Measurements from ENCODE around the gene TSC22D1.
"Not testable (repeated sequence)": the region's sequence is repeated elsewhere in the genome, so short reads cannot be mapped to it uniquely, and the experiment has no call there.

The TSC22D1 gene

GRCh38 chr13:44459674-44460073, 116.5 kb downstream of the TSC22D1 start:
- no peaks in the 10 kb centered on the region for H3K9me3 Mint-ChIP-seq
- H3K4me3 Mint-ChIP-seq = no peak overlapping the region
- no peak overlapping the region for H3K27ac Mint-ChIP-seq
- H3K36me3 Mint-ChIP-seq (ENCODE audit: low read depth) = no peaks in the 10 kb centered on the region
- H3K27me3 Mint-ChIP-seq = no peaks in the 10 kb centered on the region
- no peaks in the 10 kb centered on the region for H3K4me1 Mint-ChIP-seq (ENCODE audit: low read depth)

DNA sequence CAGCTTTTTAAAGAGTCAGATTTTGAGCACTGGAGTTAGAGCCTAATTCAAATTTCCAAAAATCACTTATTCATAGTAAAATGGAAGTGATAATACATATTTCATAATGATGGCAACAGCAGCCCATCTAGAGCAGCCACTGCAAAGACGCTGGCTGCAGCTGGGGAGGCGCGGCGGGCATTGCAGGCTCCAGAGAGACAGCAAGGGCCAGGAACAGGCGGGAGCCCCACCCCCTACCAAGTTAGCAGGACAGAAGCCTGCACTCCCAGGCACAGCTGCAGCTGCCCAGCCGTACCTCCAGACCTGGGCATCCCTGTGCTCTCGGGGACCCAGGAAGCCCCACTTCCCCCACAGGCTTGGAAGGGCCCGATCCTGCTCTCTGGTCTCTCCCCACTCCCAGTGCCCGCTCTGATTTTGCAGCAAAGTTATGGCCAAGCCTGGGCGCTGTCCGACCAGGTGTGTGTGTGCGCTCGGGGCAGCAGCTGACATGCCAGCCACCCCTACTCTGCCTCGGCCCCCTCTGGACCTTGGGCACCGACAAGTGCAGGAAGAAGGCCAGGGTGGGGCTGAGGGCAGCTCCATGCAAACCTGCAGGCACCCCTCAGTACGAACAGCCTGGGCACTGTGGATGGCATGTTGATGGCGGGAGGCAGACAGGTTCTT, 117.7 kb downstream of the TSC22D1 start:
- Mint-ChIP-seq H3K9me3 (no peaks in the 10 kb centered on the region), H3K4me3 (no peak overlapping the region), H3K27me3 (no peaks in the 10 kb centered on the region), H3K4me1 (ENCODE audit: low read depth) (no peaks in the 10 kb centered on the region), H3K36me3 (ENCODE audit: low read depth) (no peaks in the 10 kb centered on the region), H3K27ac (no peak overlapping the region)

GRCh38 chr13:44456212-44456611, 119.9 kb downstream of the TSC22D1 start:
- not testable (repeated sequence) for H3K36me3 Mint-ChIP-seq (ENCODE audit: low read depth); H3K27me3 Mint-ChIP-seq; H3K27ac Mint-ChIP-seq; H3K9me3 Mint-ChIP-seq; H3K4me3 Mint-ChIP-seq; H3K4me1 Mint-ChIP-seq (ENCODE audit: low read depth)

DNA sequence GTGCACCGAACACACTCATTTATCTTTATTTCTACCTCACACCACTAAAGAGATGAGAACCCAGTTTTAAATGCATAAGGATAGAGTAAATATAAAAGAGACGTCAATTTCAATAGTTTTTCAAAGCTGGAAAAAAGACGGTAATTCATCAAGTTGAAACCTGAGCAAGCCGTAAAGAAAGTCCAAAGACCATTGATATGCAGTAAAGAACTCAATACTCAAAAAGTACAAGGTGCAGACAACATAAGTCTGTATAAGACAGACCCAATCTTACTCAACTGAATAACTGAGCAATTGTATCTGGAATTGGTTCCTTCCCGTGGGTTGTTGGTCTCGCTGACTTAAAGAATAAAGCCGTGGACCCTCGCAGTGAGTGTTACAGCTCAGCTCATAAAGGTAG, 120.4 kb downstream of the TSC22D1 start:
- H3K36me3 Mint-ChIP-seq (ENCODE audit: low read depth) = no peaks in the 10 kb centered on the region
- H3K27ac Mint-ChIP-seq = no peak overlapping the region
- no peaks in the 10 kb centered on the region for H3K9me3 Mint-ChIP-seq
- H3K4me1 Mint-ChIP-seq (ENCODE audit: low read depth) = no peaks in the 10 kb centered on the region
- H3K27me3 Mint-ChIP-seq = no peaks in the 10 kb centered on the region
- H3K4me3 Mint-ChIP-seq = no peak overlapping the region

DNA sequence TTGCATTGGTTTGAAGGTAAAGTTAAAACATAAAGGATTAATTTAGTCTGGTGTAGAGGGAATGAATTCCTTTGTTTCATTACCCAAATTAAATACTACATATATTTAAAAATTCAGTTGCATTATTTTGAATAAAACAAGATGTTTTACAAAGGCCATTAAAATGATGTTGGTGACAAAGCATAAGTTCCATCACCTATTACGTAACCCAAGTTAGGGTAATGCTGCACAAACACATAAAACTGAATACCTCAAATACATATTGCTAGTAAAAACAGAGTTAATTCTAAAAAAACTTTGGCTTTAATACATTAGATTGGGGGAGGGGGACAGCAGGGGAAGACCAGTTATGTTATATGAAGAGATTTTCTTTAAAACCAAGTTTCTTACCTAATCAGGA, 122.2 kb downstream of the TSC22D1 start:
- Mint-ChIP-seq H3K4me3 (no peak overlapping the region), H3K4me1 (ENCODE audit: low read depth) (no peaks in the 10 kb centered on the region), H3K36me3 (ENCODE audit: low read depth) (no peaks in the 10 kb centered on the region), H3K27ac (no peak overlapping the region), H3K27me3 (no peaks in the 10 kb centered on the region), H3K9me3 (no peaks in the 10 kb centered on the region)

- H3K27ac Mint-ChIP-seq = no peak overlapping the region
- H3K4me1 Mint-ChIP-seq (ENCODE audit: low read depth) = no peaks in the 10 kb centered on the region
- no peak overlapping the region for H3K4me3 Mint-ChIP-seq
- no peaks in the 10 kb centered on the region for H3K36me3 Mint-ChIP-seq (ENCODE audit: low read depth)
- H3K27me3 Mint-ChIP-seq = no peaks in the 10 kb centered on the region
- no peaks in the 10 kb centered on the region for H3K9me3 Mint-ChIP-seq
Observed at GRCh38 chr13:44453069-44453468, 123.1 kb downstream of the TSC22D1 start.

GRCh38 chr13:44452418-44452817, 123.7 kb downstream of the TSC22D1 start:
- Mint-ChIP-seq H3K36me3 (ENCODE audit: low read depth) (no peaks in the 10 kb centered on the region), H3K27me3 (no peaks in the 10 kb centered on the region), H3K9me3 (no peaks in the 10 kb centered on the region), H3K4me1 (ENCODE audit: low read depth) (no peaks in the 10 kb centered on the region), H3K27ac (no peak overlapping the region), H3K4me3 (no peak overlapping the region)

DNA sequence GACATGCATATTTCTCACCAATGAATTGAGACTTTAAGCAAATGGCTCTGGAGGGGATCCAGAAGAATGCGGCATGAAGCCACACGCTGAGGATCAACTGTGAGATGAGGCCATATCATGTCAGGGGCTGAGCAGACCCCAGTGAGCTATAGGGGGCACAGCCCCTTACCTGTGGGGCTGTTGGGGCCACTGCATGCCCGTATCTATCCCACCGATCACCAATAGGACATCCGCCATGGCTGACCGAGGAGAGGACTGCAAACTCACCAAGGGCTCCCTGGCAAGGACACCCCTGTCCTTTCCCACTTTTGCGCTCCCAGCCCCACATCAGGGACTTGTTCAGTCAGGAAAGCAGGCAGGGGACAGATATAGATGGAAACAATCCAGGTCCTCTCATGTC, 124.5 kb downstream of the TSC22D1 start:
- H3K36me3 Mint-ChIP-seq (ENCODE audit: low read depth) = no peaks in the 10 kb centered on the region
- no peak overlapping the region for H3K27ac Mint-ChIP-seq
- H3K4me3 Mint-ChIP-seq = no peak overlapping the region
- H3K27me3 Mint-ChIP-seq = no peaks in the 10 kb centered on the region
- no peaks in the 10 kb centered on the region for H3K9me3 Mint-ChIP-seq
- no peaks in the 10 kb centered on the region for H3K4me1 Mint-ChIP-seq (ENCODE audit: low read depth)

DNA sequence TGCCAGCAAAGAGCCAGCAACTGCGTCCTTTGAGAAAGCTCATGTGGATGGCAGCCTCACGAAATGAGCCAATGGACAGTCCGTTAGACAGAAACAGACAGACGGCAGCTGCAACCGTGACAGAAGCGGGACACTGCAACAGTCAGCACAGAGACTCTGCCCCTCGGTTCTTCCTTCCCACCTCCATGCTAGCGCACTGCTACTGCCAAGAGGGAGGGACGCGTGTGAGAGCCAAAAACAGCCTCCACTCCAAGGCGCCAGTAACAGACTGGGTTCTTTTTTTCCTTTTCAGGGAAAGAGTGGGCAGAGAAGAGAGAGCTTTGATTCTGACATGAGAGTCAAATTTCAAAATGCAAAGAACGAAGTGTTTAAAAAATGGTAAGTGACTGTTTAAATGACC, 125.0 kb downstream of the TSC22D1 start:
- Mint-ChIP-seq H3K9me3 (no peaks in the 10 kb centered on the region), H3K36me3 (ENCODE audit: low read depth) (no peaks in the 10 kb centered on the region), H3K27ac (no peak overlapping the region), H3K4me1 (ENCODE audit: low read depth) (no peaks in the 10 kb centered on the region), H3K27me3 (no peaks in the 10 kb centered on the region), H3K4me3 (no peak overlapping the region)

GRCh38 chr13:44449999-44450821, 125.9 kb downstream of the TSC22D1 start:
- H3K36me3 Mint-ChIP-seq (ENCODE audit: low read depth) = no peaks in the 10 kb centered on the region
- H3K4me1 Mint-ChIP-seq (ENCODE audit: low read depth) = no peaks in the 10 kb centered on the region
- no peak overlapping the region for H3K4me3 Mint-ChIP-seq
- no peaks in the 10 kb centered on the region for H3K27me3 Mint-ChIP-seq
- H3K27ac Mint-ChIP-seq = no peak overlapping the region
- H3K9me3 Mint-ChIP-seq = no peaks in the 10 kb centered on the region

DNA sequence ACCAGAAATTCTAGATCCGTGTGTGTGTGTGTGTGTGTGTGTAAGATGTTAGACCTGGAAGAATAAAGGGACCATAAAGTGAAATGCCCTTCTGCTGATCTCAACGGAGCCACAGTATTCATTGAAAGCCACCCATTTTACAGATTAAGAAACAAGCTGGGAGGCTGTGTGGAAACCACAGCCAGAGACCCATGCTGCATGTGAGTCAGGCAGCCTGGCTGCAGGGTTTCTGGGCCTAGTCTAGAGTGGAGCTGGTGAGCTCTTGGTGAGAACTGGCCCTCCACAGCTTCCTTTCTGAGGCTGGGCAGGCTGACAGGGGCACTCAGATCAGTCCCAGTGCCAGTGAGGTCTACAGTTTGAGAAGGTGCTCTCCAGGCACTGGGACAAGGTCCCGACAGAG, 127.3 kb downstream of the TSC22D1 start:
- Mint-ChIP-seq H3K27me3 (no peaks in the 10 kb centered on the region), H3K4me1 (ENCODE audit: low read depth) (no peaks in the 10 kb centered on the region), H3K36me3 (ENCODE audit: low read depth) (no peaks in the 10 kb centered on the region)

GRCh38 chr13:44448373-44448772, 127.8 kb downstream of the TSC22D1 start:
- H3K9me3 Mint-ChIP-seq = no peaks in the 10 kb centered on the region
- H3K4me3 Mint-ChIP-seq = no peak overlapping the region
- no peaks in the 10 kb centered on the region for H3K36me3 Mint-ChIP-seq (ENCODE audit: low read depth)
- no peak overlapping the region for H3K27ac Mint-ChIP-seq
- no peaks in the 10 kb centered on the region for H3K27me3 Mint-ChIP-seq
- H3K4me1 Mint-ChIP-seq (ENCODE audit: low read depth) = no peaks in the 10 kb centered on the region

More for the DNA sequence above, 127.3 kb downstream of the TSC22D1 start:
- H3K27ac Mint-ChIP-seq = no peak overlapping the region
- no peaks in the 10 kb centered on the region for H3K9me3 Mint-ChIP-seq
- H3K4me3 Mint-ChIP-seq = no peak overlapping the region

DNA sequence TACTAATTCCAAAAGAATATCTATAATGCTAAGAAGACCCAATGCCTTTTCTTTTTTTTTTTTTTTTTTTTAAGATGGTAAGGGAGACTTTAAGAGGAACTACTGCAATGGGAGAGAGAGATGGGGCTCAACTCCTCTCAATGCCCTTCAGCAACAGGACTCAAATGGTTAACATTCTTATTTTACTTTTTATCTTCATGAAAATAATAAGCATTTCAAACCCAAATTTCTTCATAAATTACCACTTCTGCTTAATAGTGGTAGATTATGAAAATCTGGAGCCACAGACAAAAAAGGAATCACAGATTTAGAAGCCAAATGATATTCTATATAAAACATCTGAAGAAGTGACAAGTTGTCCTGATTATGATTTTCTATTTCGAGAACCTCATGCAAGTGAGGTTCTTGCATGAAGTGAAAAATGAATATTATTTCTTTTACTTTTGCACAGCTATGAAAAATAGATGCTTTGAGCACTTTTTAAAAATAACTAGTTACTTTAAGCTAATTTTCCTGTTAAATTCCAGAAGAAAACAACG, 128.3 kb downstream of the TSC22D1 start:
- Mint-ChIP-seq H3K36me3 (ENCODE audit: low read depth) (no peaks in the 10 kb centered on the region), H3K4me3 (no peak overlapping the region), H3K27ac (no peak overlapping the region), H3K9me3 (no peaks in the 10 kb centered on the region), H3K4me1 (ENCODE audit: low read depth) (no peaks in the 10 kb centered on the region), H3K27me3 (no peaks in the 10 kb centered on the region)

GRCh38 chr13:44440046-44440608, 136.0 kb downstream of the TSC22D1 start:
- Mint-ChIP-seq H3K4me1 (ENCODE audit: low read depth) (peaks cover 23% of the 10 kb centered on the region), H3K27ac (no peak overlapping the region), H3K9me3 (no peaks in the 10 kb centered on the region), H3K4me3 (no peak overlapping the region), H3K36me3 (ENCODE audit: low read depth) (no peaks in the 10 kb centered on the region), H3K27me3 (peaks cover 9% of the 10 kb centered on the region)

GRCh38 chr13:44439452-44440024, 136.6 kb downstream of the TSC22D1 start:
- no peaks in the 10 kb centered on the region for H3K36me3 Mint-ChIP-seq (ENCODE audit: low read depth)
- H3K27me3 Mint-ChIP-seq = peaks cover 9% of the 10 kb centered on the region
- no peak overlapping the region for H3K27ac Mint-ChIP-seq
- no peaks in the 10 kb centered on the region for H3K9me3 Mint-ChIP-seq
- no peak overlapping the region for H3K4me3 Mint-ChIP-seq
- H3K4me1 Mint-ChIP-seq (ENCODE audit: low read depth) = peaks cover 24% of the 10 kb centered on the region
